Tibial nerve (tissue), 4 donors: ENCODE measurements around the gene C2. TPM values are rescaled to one million over a fixed set of nuclear protein-coding genes. Genes with fewer than 3 reads are reported as not detected.

ENCODE experiments used
- DNase-seq, 2 donors: peaks; one replicate each; pipeline ENCODE4 v3.0.0-alpha.2; 2019; ENCODE audit warnings: low spot score in 2 of 2
- H3K27ac ChIP-seq, 4 donors: fragments of 200-600 bp; sonication (generic) in 3 of 4; one replicate each; pipeline ENCODE4 v1.5.1; 2017 to 2019; ENCODE audit warnings: mild to moderate bottlenecking in 1 of 4
- H3K27me3 ChIP-seq, 2 donors: fragments of 200-600 bp; sonication (generic) in 1 of 2; one replicate each; pipeline versions ENCODE4 v1.5.1 to v1.6.0; 2017 to 2019
- H3K36me3 ChIP-seq, 3 donors: fragments of 200-600 bp; sonication (generic); one replicate each; pipeline ENCODE4 v1.5.1; 2018 to 2019
- H3K4me1 ChIP-seq, 4 donors: fragments of 200-600 bp; sonication (generic) in 3 of 4; one replicate each; pipeline ENCODE4 v1.5.1; 2017 to 2019
- H3K4me3 ChIP-seq, 4 donors: fragments of 200-600 bp; sonication (generic) in 3 of 4; one replicate each; pipeline ENCODE4 v1.5.1; 2017 to 2019; ENCODE audit warnings: mild to moderate bottlenecking in 1 of 4, moderate library complexity in 1 of 4
- H3K9me3 ChIP-seq, 4 donors: fragments of 200-600 bp; sonication (generic) in 3 of 4; one replicate each; pipeline ENCODE4 v1.5.1; 2017 to 2019
- EP300 ChIP-seq, 2 donors: sonication (generic); formaldehyde crosslinking; IDR thresholded peaks; one replicate each; pipeline ENCODE4 v1.6.1; 2017; ENCODE audit warnings: antibody characterized with exemption in 2 of 2, mild to moderate bottlenecking in 1 of 2
- POLR2A ChIP-seq, 2 donors: fragments of 450-650 bp; IDR thresholded peaks; one replicate each; pipeline ENCODE4 v1.6.1; 2017; ENCODE audit warnings: antibody characterized with exemption in 2 of 2, mild to moderate bottlenecking in 2 of 2, moderate library complexity in 2 of 2
- WGBS, 2 donors: methylation state at CpG; one replicate each; pipeline ENCODE4 v1.1.5; 2018; 5-methylcytosine and 5-hydroxymethylcytosine counted together
- total RNA-seq, 4 donors: library from RNA; depleted of rRNA; stranded (reverse); fragments of >200 nt; gene quantifications; one replicate each; pipeline ENCODE4 v1.1.0, GENCODE V29; 2016
- TF ChIP-seq, protein P1 (sequence below), 5 experiments: fragments of 200-600 bp in 3 of 5; fragments of 450-650 bp in 2 of 5; sonication (generic) in 3 of 5; IDR thresholded peaks; one replicate each; pipeline ENCODE4 v1.5.1; 2016 to 2019; ENCODE audit warnings: antibody characterized with exemption in 5 of 5, mild to moderate bottlenecking in 3 of 5, moderate library complexity in 2 of 5

The C2 gene
- total RNA-seq, 4 donors from 2014 or later: 4.6 to 17.4 (median 6.1) TPM

DNA sequence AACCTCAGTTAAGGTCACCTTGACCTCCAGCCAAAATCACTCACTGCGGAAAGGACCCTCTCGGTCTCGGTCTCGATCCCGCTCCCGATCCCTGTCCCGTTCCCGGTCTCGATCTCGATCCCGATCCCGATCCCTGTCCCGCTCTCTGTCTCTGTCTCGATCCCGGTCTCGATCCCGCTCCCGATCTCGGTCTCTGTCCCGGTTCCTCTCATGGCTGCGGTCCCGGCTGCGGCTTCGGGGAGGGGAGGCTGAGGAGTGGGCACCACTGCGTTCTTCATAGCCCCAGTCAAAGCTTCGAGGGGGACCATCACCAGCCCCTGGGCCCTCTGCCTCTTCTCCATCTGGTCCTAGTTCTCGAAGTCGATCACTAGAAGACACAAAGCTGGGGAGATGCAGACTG, 27.0 kb downstream of the C2 start:
- Histone ChIP-seq H3K27me3 (no peaks in the 10 kb centered on the region), H3K27ac (no peak overlapping the region), H3K4me3 (no peak overlapping the region), H3K36me3 (peaks cover 7 to 68% (median 21%) of the 10 kb centered on the region in 3 donors), H3K9me3 (no peaks in the 10 kb centered on the region), H3K4me1 (peaks cover 0 to 32% (median 15%) of the 10 kb centered on the region in 4 donors)
- WGBS, 2 donors: 96 to 98% methylated on average over 28 of the region's 28 CpGs
- no peak for DNase-seq
- TF ChIP-seq POLR2A (IDR thresholded peaks at IDR 0.05) (no peak), EP300 (IDR thresholded peaks at IDR 0.05) (no peak)
- TF ChIP-seq, protein P1, sequence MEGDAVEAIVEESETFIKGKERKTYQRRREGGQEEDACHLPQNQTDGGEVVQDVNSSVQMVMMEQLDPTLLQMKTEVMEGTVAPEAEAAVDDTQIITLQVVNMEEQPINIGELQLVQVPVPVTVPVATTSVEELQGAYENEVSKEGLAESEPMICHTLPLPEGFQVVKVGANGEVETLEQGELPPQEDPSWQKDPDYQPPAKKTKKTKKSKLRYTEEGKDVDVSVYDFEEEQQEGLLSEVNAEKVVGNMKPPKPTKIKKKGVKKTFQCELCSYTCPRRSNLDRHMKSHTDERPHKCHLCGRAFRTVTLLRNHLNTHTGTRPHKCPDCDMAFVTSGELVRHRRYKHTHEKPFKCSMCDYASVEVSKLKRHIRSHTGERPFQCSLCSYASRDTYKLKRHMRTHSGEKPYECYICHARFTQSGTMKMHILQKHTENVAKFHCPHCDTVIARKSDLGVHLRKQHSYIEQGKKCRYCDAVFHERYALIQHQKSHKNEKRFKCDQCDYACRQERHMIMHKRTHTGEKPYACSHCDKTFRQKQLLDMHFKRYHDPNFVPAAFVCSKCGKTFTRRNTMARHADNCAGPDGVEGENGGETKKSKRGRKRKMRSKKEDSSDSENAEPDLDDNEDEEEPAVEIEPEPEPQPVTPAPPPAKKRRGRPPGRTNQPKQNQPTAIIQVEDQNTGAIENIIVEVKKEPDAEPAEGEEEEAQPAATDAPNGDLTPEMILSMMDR (IDR thresholded peaks at IDR 0.05): no peak

DNA sequence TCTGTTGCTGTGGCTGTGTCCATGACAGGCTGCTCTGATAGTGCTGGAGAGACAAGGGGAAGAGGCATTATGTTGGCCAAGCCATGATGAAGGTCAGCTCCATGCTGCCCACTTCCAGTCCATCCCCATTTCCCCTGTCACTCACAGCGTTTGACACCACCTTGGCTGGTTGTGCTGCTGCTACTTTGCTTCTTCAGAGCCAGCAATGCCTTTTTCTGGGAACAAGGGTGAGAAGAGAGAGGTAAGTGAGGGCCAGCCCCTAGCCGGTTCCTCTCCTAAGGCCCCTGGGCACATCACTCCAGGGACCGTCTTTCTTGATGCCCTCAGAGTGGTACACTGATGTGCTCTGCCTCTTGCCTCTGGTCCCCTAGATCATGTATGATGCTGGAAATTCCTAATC, 29.3 kb downstream of the C2 start:
- no peak for DNase-seq
- TF ChIP-seq, protein P1 (IDR thresholded peaks at IDR 0.05): no peak
- TF ChIP-seq POLR2A (IDR thresholded peaks at IDR 0.05): no peak
- Histone ChIP-seq H3K36me3 (peaks cover 7 to 73% (median 25%) of the 10 kb centered on the region in 3 donors), H3K4me1 (peaks cover 0 to 35% (median 19%) of the 10 kb centered on the region in 4 donors), H3K27me3 (no peaks in the 10 kb centered on the region), H3K4me3 (no peak overlapping the region), H3K9me3 (no peaks in the 10 kb centered on the region), H3K27ac (no peak overlapping the region)
- 93% methylated on average over 3 of the region's 3 CpGs for WGBS, 2 donors

DNA sequence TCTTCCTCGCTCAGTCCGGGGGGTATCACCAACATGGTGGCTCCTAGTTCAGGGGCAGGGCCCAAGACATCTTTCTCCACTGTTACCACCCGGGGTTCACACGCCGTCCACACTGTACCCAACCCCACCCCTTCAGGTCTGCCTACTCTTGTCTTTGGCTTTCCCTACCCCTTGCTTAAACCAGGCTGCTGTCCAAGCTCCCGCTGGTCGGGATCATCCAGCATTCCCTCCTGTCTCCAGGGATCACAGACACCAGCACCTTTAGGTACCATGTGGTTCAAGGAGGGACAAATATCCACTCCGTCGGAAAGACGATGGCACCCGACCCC, 30.9 kb downstream of the C2 start:
- Histone ChIP-seq H3K36me3 (peaks cover 7 to 73% (median 34%) of the 10 kb centered on the region in 3 donors), H3K4me1 (peaks cover 0 to 32% (median 19%) of the 10 kb centered on the region in 4 donors), H3K9me3 (no peaks in the 10 kb centered on the region), H3K27me3 (no peaks in the 10 kb centered on the region), H3K27ac (peak overlapping the region; percentile 64 to 95 (median 90)), H3K4me3 (peak overlapping the region; percentile 75 to 97 (median 86))
- TF ChIP-seq, protein P1 (IDR thresholded peaks at IDR 0.05): no peak
- no peak for TF ChIP-seq EP300 (IDR thresholded peaks at IDR 0.05)
- TF ChIP-seq POLR2A (IDR thresholded peaks at IDR 0.05): no peak
- DNase-seq: no peak
- 9 to 11% methylated on average over 11 of the region's 11 CpGs for WGBS, 2 donors

DNA sequence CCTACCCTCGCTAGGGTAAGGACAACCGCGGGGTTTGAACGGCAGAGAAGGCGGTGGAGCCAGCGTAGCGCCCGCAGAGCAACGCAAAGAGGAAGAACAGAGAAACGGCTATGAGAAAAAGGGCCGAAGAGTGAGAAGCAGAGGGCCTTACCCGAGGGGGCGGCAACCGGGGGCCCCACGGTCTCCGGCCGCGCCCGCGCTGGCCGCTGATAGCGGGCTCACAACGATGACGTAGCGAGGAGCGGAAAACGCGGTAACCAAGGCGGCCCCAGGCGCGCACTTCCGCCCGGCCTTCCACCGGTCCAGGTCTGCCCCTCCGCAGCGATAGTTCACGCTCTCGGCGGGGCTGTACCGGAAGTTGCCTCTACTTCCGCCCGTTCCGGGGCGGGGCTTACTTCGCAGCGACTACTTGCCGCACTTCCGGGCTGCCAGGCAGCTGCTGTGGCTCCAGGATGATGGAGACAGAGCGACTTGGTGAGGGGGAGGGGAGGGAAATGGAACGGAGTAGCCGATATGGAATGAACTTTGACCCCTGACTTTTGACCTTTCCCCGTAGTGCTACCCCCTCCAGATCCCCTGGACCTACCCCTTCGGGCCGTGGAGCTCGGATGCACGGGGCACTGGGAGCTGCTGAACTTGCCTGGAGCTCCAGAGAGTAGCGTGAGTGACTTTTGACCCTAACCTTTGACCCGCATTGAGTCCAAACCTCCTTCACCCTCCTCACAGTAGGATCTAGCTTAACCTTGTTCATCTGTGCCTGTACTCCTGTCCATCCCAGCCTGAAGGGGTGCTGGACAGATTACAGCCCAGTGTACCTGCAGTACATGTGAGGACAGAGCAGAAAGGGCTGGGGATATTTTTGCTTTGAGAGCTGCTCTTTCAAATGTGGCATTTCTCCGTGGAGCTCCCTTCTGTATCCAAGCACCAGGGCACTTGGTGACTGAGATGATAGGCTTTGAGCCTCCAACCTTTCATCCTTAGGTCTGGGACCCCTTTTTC, 31.5 kb downstream of the C2 start, which contains the start of the genes NELFE and SKIC2:
Gene NELFE (minus strand): TSS at position 231 of the 999 bp plus-strand sequence. CDS start 525 bp downstream, outside the sequence.
Gene SKIC2 (plus strand): TSS at position 435 of the 999 bp plus-strand sequence. CDS start 18 bp downstream, at position 453.
- H3K27me3 ChIP-seq: no peaks in the 10 kb centered on the region
- TF ChIP-seq, protein P1 (IDR thresholded peaks at IDR 0.05): peak in 1 of 5 experiments; percentile 23
- TF ChIP-seq EP300 (IDR thresholded peaks at IDR 0.05) (peak; percentile 95 to 100), POLR2A (IDR thresholded peaks at IDR 0.05) (peak; percentile 43 to 63)
- 1% methylated on average over 57 to 59 of the region's 59 CpGs for WGBS, 2 donors
- H3K9me3 ChIP-seq: no peaks in the 10 kb centered on the region
- H3K36me3 ChIP-seq: peaks cover 7 to 73% (median 40%) of the 10 kb centered on the region in 3 donors
- peak within 1 kb of the TSS; percentile 75 to 97 (median 86) for H3K4me3 ChIP-seq
- H3K4me1 ChIP-seq: peaks cover 0 to 32% (median 19%) of the 10 kb centered on the region in 4 donors
- peak; percentile 94 to 95 for DNase-seq
- H3K27ac ChIP-seq: peak within 1 kb of the TSS; percentile 78 to 95 (median 90)

DNA sequence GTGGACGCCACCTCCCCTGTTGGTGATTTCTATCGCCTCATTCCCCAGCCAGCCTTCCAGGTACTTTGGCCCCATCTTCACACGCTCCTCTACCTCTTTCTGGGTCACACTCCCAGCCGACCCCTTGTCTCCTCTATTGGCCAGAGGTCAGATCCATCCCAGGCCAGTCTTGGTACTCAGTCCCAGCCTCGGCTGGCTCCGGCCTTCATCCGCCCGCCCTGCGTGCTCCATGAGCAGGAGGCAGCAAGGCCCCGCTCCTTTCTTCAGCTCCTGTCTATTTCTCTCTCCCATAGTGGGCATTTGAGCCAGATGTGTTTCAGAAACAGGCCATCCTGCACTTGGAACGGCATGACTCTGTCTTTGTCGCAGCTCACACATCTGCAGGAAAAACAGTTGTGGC, 34.1 kb downstream of the C2 start:
- no peak for DNase-seq
- TF ChIP-seq POLR2A (IDR thresholded peaks at IDR 0.05) (no peak), EP300 (IDR thresholded peaks at IDR 0.05) (no peak)
- TF ChIP-seq, protein P1 (IDR thresholded peaks at IDR 0.05): no peak
- H3K4me3 ChIP-seq: no peak overlapping the region
- no peaks in the 10 kb centered on the region for H3K27me3 ChIP-seq
- H3K36me3 ChIP-seq: peaks cover 3 to 74% (median 44%) of the 10 kb centered on the region in 3 donors
- H3K4me1 ChIP-seq: peaks cover 0 to 32% (median 19%) of the 10 kb centered on the region in 4 donors
- no peaks in the 10 kb centered on the region for H3K9me3 ChIP-seq
- 92 to 95% methylated on average over 12 of the region's 12 CpGs for WGBS, 2 donors
- no peak overlapping the region for H3K27ac ChIP-seq
